GM12878 (cell line): Measurements from ENCODE around the gene HTR3E. TPM values are rescaled to one million over a fixed set of nuclear protein-coding genes. Genes with fewer than 3 reads are reported as not detected.
A peak's percentile ranks its signal among the peaks of the same experiment; 100 is the strongest.

ENCODE experiments used
- CBX5 ChIP-seq: sonication (generic); IDR thresholded peaks from 2 replicates; pipeline ENCODE4 v1.6.1; 2016; ENCODE audit warnings: low read depth, moderate library complexity, mild to moderate bottlenecking, inconsistent platforms
- CEBPB ChIP-seq, 2 experiments: fragments of 150-350 bp in 1 of 2; IDR thresholded peaks; 2 replicates each; pipeline ENCODE4 v1.6.1; 2012 to 2014; ENCODE audit warnings: low read depth in 2 of 2, low read length in 2 of 2, borderline replicate concordance in 1 of 2, inconsistent platforms in 1 of 2
- CREM ChIP-seq: IDR thresholded peaks from 2 replicates; pipeline ENCODE4 v1.6.1; 2014; ENCODE audit warnings: antibody characterized with exemption, low read depth
- DPF2 ChIP-seq: fragments of 450-650 bp; IDR thresholded peaks from 2 replicates; pipeline ENCODE4 v1.6.1; 2017; ENCODE audit warnings: mild to moderate bottlenecking
- ESRRA ChIP-seq: IDR thresholded peaks from 2 replicates; pipeline ENCODE4 v1.6.1; 2012; ENCODE audit warnings: mild to moderate bottlenecking, low read length, improper control_type of control experiment
- HDAC2 ChIP-seq: fragments of 200-600 bp; sonication (generic); IDR thresholded peaks from 2 replicates; pipeline ENCODE4 v1.6.1; 2017
- IKZF2 ChIP-seq, 2 experiments: fragments of 450-650 bp; IDR thresholded peaks; 2 replicates each; pipeline ENCODE4 v1.6.1; 2017; ENCODE audit warnings: mild to moderate bottlenecking in 2 of 2, moderate library complexity in 2 of 2
- MEF2B ChIP-seq: fragments of 450-650 bp; IDR thresholded peaks from 2 replicates; pipeline ENCODE4 v1.6.1; 2018; ENCODE audit warnings: mild to moderate bottlenecking, moderate library complexity; ENCODE audit not compliant: partially characterized antibody, poor library complexity, severe bottlenecking
- MTA3 ChIP-seq: IDR thresholded peaks from 2 replicates; pipeline ENCODE4 v1.6.1; 2012; ENCODE audit warnings: low read length, inconsistent platforms, borderline replicate concordance
- NBN ChIP-seq: fragments of 450-650 bp; IDR thresholded peaks from 2 replicates; pipeline ENCODE4 v1.6.1; 2016
- NR2C1 ChIP-seq: fragments of 450-650 bp; IDR thresholded peaks from 2 replicates; pipeline ENCODE4 v1.6.1; 2017; ENCODE audit warnings: antibody characterized with exemption, mild to moderate bottlenecking, moderate library complexity
- NRF1 ChIP-seq: conservative IDR thresholded peaks from 2 replicates; pipeline ENCODE4 v1.6.1; 2011; ENCODE audit warnings: mild to moderate bottlenecking, low read depth, low read length, improper control_type of control experiment
- PAX5 ChIP-seq: IDR thresholded peaks from 2 replicates; pipeline ENCODE4 v1.6.1; 2011; ENCODE audit warnings: low read depth, low read length, borderline replicate concordance
- PML ChIP-seq: IDR thresholded peaks from 2 replicates; pipeline ENCODE4 v1.6.1; 2012; ENCODE audit warnings: low read length, inconsistent platforms
- SMAD5 ChIP-seq: IDR thresholded peaks from 2 replicates; pipeline ENCODE4 v1.6.1; 2016; ENCODE audit warnings: antibody characterized with exemption, low read depth
- SUPT20H ChIP-seq: IDR thresholded peaks from 2 replicates; pipeline ENCODE4 v1.6.1; 2011; ENCODE audit warnings: low read depth, mild to moderate bottlenecking, low read length, moderate library complexity, borderline replicate concordance; ENCODE audit not compliant: control insufficient read depth
- YBX1 ChIP-seq: fragments of 450-650 bp; IDR thresholded peaks from 2 replicates; pipeline ENCODE4 v1.6.1; 2016; ENCODE audit warnings: antibody characterized with exemption
- ZNF274 ChIP-seq: IDR thresholded peaks from one replicate; pipeline ENCODE4 v1.8.0; 2011; ENCODE audit not compliant: insufficient read length, insufficient read depth
- ZNF687 ChIP-seq: fragments of 450-650 bp; IDR thresholded peaks from 2 replicates; pipeline ENCODE4 v1.6.1; 2017; ENCODE audit warnings: mild to moderate bottlenecking, moderate library complexity
- ZZZ3 ChIP-seq: IDR thresholded peaks from 2 replicates; pipeline ENCODE4 v1.6.1; 2011; ENCODE audit warnings: low read depth; ENCODE audit not compliant: control insufficient read depth, insufficient read length
- polyA plus RNA-seq, 11 experiments: library from polyadenylated mRNA; depleted of rRNA in 4 of 11; unstranded in 6 of 11; stranded (reverse) in 5 of 11; fragments of >200 nt; fragmentation: Nextera tagmentation in 4 of 11; fragmentation: Illumina TruSeq in 1 of 11; extraction: Ambion mirVana in 4 of 11; extraction: Trizol in 1 of 11; gene quantifications; 1 replicate in 1 of 11; 2 replicates in 10 of 11; pipeline versions ENCODE4 v1.2.1 to v1.2.3, GENCODE V29; 2011 to 2016; ENCODE audit warnings: inconsistent platforms in 2 of 11, missing spikeins in 2 of 11, low read depth in 1 of 11
- total RNA-seq, 4 experiments: library from RNA; depleted of rRNA in 3 of 4; stranded (reverse); fragments of >200 nt in 3 of 4; fragmentation: Illumina TruSeq in 1 of 4; extraction: Trizol in 1 of 4; gene quantifications; 2 replicates each; pipeline versions ENCODE4 v1.2.1 to v1.2.3, GENCODE V29; 2013 to 2021
- TF ChIP-seq, protein P1 (sequence below): IDR thresholded peaks from 2 replicates; pipeline ENCODE4 v1.6.1; 2011; ENCODE audit warnings: low read depth, mild to moderate bottlenecking, low read length, moderate library complexity, borderline replicate concordance; ENCODE audit errors: extremely low read depth
- TF ChIP-seq, protein P2 (sequence below): fragments of 450-650 bp; IDR thresholded peaks from 2 replicates; pipeline ENCODE4 v1.6.1; 2018; ENCODE audit warnings: borderline replicate concordance, mild to moderate bottlenecking; ENCODE audit not compliant: partially characterized antibody

Gene HTR3E
- total and polyA plus RNA-seq, 10 of the 15 experiments (the other 5 are each of a cell fraction or from before 2014, with no cell fraction given) = not detected

DNA sequence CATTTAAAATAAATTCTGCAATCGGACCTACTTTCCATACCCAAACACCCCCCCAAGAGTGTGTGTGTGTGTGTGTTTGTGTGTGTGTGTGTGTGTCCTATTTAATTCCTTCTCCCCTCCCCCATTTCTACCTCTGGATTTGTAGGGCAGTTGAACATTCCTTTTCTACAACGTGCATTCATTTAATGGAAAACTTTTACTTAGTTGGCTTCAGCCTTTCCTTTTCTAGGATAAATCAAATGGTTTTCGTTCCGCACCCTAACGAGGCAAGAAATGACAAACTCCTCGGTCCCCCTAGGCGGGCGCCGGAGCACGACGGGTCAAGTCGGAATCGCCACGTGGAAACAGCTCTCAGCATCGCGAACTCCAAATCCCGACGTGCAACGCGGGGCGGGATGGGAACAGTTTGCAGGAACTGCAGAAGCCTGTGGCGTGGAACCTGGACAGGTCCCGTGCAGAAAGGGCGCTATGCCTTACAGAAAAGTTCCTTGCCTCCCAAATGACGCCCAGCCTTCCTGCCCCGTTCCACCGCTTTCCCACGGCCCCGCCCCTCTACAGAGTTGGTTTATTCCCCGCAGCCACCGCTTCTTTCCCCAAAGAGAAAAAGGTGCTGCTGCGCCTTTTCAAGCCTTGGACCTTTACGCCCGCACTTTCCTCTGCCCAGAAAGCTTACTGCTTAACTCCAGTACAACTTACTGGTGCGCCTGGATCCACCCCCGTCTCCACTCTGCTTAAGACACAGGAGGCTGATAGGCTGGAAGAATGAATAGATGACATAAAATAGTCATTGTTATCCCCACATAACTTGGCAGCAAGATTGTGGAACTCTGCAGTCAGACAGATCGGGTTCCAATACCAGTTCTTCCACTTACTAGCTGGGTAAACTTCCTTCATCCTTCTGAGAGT, 37.2 kb downstream of the HTR3E start (continued):
- no peak; the same call in 1 of the 2 replicates for TF ChIP-seq NR2C1
- no peak for TF ChIP-seq ZZZ3
- no peak for TF ChIP-seq MTA3
- TF ChIP-seq SUPT20H = no peak
- no peak for TF ChIP-seq DPF2
- TF ChIP-seq CEBPB (IDR thresholded peaks at IDR 0.05; ENCODE audit: borderline replicate concordance in 1 of 2, low read depth in 2 of 2, low read length in 2 of 2) = no peak
- peak; percentile 53 for TF ChIP-seq CREM
- no peak for TF ChIP-seq ESRRA
- TF ChIP-seq ZNF274 = no peak
- 0 out of 2 replicates have a peak, but pooled peaks have one; percentile 29 for TF ChIP-seq ZNF687
- TF ChIP-seq NRF1 = no peak
- peak; percentile 32; the same call in 1 of the 2 replicates for TF ChIP-seq NBN
- no peak for TF ChIP-seq HDAC2
- no peak for TF ChIP-seq YBX1
- TF ChIP-seq, protein P1, sequence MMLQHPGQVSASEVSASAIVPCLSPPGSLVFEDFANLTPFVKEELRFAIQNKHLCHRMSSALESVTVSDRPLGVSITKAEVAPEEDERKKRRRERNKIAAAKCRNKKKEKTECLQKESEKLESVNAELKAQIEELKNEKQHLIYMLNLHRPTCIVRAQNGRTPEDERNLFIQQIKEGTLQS = no peak
- no peak for TF ChIP-seq CBX5
- TF ChIP-seq SMAD5 = no peak
- TF ChIP-seq, protein P2, sequence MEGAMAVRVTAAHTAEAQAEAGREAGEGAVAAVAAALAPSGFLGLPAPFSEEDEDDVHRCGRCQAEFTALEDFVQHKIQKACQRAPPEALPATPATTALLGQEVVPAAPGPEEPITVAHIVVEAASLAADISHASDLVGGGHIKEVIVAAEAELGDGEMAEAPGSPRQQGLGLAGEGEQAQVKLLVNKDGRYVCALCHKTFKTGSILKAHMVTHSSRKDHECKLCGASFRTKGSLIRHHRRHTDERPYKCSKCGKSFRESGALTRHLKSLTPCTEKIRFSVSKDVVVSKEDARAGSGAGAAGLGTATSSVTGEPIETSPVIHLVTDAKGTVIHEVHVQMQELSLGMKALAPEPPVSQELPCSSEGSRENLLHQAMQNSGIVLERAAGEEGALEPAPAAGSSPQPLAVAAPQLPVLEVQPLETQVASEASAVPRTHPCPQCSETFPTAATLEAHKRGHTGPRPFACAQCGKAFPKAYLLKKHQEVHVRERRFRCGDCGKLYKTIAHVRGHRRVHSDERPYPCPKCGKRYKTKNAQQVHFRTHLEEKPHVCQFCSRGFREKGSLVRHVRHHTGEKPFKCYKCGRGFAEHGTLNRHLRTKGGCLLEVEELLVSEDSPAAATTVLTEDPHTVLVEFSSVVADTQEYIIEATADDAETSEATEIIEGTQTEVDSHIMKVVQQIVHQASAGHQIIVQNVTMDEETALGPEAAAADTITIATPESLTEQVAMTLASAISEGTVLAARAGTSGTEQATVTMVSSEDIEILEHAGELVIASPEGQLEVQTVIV = no peak
- TF ChIP-seq PML = no peak
- peak; percentile 39 to 48 for TF ChIP-seq IKZF2 (IDR thresholded peaks at IDR 0.05)
- peak; percentile 11 for TF ChIP-seq MEF2B
- no peak for TF ChIP-seq PAX5
